ENCODE data around the gene DCBLD1.
A peak's percentile ranks its signal among the peaks of the same experiment; 100 is the strongest.

DCBLD1 gene

GRCh38 chr6:117469791-117470190, 12.7 kb upstream of the DCBLD1 start:
- no peak for DNase-seq (ENCODE audit: low read depth)

GRCh38 chr6:117472667-117473066, 9.8 kb upstream of the DCBLD1 start:
- no peak for DNase-seq (ENCODE audit: low read depth)

DNA sequence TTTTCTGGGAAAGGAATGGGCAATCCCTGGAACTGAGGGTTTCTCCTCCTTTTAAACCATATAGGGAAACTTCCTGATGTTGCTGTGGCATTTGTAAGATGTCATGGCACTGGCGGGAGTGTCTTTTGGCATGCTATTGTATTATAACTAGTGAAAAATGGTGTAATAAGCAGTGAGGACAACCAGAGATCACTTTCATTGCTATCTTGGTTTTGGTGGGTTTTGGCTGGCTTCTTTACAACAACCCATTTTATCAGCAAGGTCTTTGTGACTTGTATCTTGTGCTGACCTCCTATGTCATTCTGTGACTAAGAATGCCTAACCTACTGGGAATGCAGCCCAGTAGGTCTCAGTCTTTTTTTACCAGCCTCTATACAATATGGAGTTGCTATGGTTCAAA, 9.1 kb upstream of the DCBLD1 start:
- DNase-seq (ENCODE audit: low read depth), result no peak

GRCh38 chr6:117477988-117478852, 4.3 kb upstream of the DCBLD1 start:
- no peak for DNase-seq (ENCODE audit: low read depth)

DNA sequence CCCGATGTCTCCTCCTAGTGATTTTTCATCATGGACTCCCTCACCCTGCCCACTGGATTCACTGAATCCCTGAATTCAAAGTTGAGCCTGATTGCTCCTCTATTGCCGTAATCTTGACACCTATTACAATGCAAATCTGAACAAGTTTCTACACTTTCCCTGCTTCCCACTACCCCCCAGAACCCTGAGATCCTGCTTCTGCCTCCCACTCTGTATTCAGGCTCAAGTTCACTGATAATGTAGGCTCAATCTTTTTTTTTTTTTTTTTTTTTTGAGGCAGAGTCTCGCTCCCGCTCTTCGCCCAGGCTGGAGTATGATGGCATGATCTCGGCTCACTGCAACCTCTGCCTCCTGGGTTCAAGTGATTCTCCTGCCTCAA, 3.6 kb upstream of the DCBLD1 start:
- DNase-seq (ENCODE audit: low read depth), result no peak

DNA sequence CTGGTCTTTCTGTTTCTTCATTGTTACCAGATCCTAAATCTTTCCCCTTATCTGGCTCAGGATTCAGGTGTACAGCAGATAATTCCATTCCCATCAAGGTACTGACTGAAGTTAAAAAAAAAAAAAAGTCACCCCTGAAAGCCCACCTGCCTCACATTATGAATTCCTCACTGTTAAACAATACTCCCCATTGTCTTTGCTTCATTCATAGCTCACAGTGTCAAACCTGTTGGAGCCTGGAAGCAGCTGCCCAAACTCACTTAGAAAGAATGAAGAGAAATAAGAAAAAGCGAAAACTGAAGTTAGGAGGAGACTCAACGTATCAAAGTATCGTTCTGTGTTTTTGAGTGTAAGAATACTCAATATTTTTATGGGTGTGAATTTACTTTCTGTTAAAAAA, 1.8 kb upstream of the DCBLD1 start:
- DNase-seq (ENCODE audit: low read depth), result no peak

GRCh38 chr6:117481278-117481925, 1.1 kb upstream of the DCBLD1 start:
- no peak for DNase-seq (ENCODE audit: low read depth)

DNA sequence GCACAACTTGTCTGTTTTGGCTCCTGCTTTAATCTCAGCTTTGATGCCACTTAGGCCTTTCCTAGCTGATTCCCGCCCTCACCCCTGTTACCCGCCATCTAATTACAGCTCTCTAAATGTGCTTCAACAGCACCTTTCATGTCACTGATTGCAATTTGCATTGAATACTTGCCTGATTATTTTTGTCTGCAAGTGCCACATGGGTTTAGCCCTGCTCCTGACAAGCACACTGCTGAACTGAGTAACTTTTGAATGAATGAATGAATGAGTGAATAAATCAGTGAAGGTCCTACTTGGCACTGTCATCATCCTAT, 591 bp upstream of the DCBLD1 start:
- DNase-seq (ENCODE audit: low read depth), result no peak

- peak; percentile 54 for DNase-seq (ENCODE audit: low read depth)
Measured at GRCh38 chr6:117483004-117483644, 650 bp downstream of the DCBLD1 start.

- peak; percentile 21 for DNase-seq (ENCODE audit: low read depth)
Measured at GRCh38 chr6:117483645-117484016, 1.2 kb downstream of the DCBLD1 start.

DNA sequence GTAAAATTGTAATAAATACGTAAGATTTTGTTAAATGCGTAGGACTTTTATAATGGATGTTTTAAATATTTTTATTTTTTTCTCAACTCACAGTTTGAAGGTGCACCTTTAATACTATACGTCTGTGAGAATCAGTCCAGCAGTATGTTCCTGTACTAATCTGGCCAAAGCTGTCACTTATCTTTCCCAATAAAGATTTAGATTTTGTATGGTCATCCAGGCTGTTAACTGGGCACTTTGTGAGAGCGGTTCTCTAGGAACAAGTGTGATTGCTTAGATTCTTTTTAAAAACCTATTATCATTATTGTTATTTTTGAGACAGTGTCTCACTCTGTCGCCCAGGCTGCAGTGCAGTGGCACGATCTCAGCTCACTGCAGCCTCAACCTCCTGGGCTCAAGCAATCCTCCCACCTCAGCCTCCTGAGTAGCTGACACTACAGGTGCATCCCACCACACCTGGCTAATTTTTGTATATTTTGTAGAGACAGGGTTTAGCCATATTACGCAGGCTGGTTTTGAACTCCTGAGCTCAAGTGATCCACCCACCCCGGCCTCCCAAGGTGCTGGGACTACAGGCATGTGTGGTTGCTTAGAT, 1.7 kb downstream of the DCBLD1 start:
- DNase-seq (ENCODE audit: low read depth), result no peak

- no peak for DNase-seq (ENCODE audit: low read depth)
Measured at GRCh38 chr6:117485433-117485832, 3.0 kb downstream of the DCBLD1 start.

- DNase-seq (ENCODE audit: low read depth), result peak; percentile 49
Measured at GRCh38 chr6:117487821-117488220, 5.3 kb downstream of the DCBLD1 start.

GRCh38 chr6:117489003-117489402, 6.5 kb downstream of the DCBLD1 start:
- no peak for DNase-seq (ENCODE audit: low read depth)

DNA sequence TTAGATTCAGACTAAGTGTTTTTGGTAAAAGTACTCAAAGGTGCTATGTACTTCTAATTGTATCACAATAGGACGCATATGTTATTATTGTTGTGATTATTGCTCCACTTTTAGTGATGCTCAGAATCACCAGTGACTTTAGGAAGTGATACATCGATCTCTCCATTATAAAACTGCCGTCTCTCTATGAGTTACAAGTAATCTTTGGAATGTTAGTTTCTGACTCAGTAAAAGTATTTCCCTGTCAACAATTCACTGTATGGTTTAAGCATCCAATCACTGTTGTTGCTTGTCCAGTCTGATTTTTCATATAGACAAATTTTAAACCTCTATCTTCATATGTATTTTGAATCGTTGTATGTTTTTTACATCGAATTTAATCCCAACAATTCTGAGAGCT, 9.4 kb downstream of the DCBLD1 start:
- DNase-seq (ENCODE audit: low read depth), result no peak

- DNase-seq (ENCODE audit: low read depth), result no peak
Measured at GRCh38 chr6:117493470-117493869, 11.0 kb downstream of the DCBLD1 start.

GRCh38 chr6:117494283-117494682, 11.8 kb downstream of the DCBLD1 start:
- no peak for DNase-seq (ENCODE audit: low read depth)

DNA sequence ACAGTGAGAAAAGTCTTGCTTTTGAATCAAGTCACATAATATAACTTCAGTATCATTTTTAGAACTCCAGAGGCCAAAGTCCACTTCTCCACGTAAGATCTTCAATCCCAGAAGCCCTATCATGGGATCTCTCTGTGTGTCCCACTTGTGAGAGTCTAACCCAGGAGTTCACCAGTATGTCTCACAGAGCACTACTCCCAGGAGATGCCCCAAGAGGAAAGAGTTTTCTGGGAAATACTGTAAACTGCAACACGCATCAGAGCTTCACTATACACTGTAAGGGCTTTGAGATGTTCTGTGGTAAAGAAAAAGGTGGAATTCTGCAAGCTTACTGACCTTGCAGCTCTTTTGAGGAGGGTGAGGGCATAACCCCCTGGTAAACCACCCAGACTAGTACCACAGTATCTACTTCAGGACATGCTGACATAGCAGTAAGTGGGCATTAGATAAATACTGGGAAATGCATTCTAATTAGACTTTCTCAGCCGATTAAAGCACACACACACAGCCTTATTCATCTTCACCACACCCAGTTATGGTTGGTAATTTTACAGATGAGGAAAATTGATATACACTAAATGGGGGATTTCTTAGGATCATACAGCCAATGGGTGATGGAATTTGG, 12.3 kb downstream of the DCBLD1 start:
- peak; percentile 10 for DNase-seq (ENCODE audit: low read depth)

DNA sequence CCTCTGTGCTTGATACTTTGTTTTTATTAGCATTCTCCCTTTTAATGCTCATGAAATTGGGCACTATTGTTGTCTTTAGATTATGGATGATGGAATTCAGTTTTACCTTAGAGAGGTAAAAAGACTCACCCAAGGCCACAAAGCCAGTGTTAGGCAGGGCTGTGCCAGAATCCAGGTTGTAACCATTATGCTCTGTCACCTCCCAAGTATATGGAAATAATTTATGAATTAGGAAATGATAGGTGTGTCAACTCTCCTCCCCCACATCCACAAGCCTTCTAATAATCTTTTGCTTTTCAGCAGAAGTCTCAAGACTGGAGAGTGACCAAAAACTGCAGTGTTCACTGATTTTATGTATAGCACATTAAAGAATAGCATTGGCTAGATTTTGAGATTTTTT, 13.0 kb downstream of the DCBLD1 start:
- no peak for DNase-seq (ENCODE audit: low read depth)

DNA sequence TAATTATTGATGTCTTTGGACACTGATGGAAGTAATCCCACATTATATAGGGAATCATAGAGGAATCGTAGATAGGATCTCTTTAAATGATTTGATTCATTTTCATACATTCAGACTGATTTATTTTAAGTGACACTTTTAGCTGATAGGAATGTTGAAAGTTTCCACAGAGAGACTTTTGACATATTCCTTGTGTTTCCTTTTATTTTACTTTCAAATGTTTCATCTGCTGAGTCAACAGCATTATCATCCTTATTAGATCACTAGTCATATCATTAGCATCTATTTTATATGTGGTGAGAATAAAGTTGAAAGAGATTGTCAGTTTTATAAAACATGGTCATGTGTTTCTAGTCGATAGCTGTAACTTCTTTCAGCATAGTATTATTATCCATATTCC, 13.4 kb downstream of the DCBLD1 start:
- DNase-seq (ENCODE audit: low read depth), result peak; percentile 19

- no peak for DNase-seq (ENCODE audit: low read depth)
Measured at GRCh38 chr6:117496383-117496990, 14.0 kb downstream of the DCBLD1 start.

DNA sequence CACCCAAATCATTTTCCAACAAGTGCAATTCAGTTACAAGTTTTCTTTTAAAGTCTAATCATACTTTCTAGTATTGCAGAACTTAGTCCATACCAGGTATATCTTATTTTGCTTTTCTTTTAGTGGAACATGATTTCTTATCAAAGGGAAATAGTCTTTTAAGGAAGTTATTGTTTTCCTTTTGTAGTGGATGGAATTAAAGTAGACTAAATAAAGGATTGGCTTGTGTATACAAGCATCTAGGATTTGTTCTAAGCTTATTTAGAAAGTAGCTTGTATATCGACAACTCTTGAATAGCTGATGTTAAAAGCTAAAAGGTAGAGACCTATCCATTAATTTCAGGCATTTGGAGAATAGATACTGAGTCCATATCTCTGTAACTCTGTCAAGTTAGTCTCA, 14.8 kb downstream of the DCBLD1 start:
- DNase-seq (ENCODE audit: low read depth), result no peak

Data from fibroblast of gingiva (primary cell).